ENCODE data around the gene CENPX.

CENPX gene

DNA sequence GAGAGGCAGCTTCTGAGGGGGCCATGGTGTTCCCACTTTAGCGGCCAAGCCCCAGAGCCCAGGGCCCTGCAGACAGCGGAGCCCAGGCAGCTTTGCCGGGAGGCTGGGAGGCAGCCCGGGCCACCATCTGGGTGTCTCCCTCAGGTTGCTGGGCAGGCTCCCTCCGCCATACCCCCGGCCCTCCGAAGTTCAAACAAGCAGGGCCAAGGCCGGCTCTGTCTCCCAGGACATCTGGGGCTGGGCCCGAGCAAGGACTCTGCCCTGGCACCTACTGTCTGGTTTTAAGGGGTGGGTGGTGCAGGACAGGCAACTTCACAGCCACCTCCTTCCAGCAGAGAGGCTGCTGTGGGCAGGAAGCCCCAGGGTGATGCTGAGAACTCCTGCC is 40.3 kb upstream of the CENPX start:
- TF ChIP-seq, protein P1, sequence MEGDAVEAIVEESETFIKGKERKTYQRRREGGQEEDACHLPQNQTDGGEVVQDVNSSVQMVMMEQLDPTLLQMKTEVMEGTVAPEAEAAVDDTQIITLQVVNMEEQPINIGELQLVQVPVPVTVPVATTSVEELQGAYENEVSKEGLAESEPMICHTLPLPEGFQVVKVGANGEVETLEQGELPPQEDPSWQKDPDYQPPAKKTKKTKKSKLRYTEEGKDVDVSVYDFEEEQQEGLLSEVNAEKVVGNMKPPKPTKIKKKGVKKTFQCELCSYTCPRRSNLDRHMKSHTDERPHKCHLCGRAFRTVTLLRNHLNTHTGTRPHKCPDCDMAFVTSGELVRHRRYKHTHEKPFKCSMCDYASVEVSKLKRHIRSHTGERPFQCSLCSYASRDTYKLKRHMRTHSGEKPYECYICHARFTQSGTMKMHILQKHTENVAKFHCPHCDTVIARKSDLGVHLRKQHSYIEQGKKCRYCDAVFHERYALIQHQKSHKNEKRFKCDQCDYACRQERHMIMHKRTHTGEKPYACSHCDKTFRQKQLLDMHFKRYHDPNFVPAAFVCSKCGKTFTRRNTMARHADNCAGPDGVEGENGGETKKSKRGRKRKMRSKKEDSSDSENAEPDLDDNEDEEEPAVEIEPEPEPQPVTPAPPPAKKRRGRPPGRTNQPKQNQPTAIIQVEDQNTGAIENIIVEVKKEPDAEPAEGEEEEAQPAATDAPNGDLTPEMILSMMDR (IDR thresholded peaks at IDR 0.05; ENCODE audit: low read depth, low read length), result no peak

DNA sequence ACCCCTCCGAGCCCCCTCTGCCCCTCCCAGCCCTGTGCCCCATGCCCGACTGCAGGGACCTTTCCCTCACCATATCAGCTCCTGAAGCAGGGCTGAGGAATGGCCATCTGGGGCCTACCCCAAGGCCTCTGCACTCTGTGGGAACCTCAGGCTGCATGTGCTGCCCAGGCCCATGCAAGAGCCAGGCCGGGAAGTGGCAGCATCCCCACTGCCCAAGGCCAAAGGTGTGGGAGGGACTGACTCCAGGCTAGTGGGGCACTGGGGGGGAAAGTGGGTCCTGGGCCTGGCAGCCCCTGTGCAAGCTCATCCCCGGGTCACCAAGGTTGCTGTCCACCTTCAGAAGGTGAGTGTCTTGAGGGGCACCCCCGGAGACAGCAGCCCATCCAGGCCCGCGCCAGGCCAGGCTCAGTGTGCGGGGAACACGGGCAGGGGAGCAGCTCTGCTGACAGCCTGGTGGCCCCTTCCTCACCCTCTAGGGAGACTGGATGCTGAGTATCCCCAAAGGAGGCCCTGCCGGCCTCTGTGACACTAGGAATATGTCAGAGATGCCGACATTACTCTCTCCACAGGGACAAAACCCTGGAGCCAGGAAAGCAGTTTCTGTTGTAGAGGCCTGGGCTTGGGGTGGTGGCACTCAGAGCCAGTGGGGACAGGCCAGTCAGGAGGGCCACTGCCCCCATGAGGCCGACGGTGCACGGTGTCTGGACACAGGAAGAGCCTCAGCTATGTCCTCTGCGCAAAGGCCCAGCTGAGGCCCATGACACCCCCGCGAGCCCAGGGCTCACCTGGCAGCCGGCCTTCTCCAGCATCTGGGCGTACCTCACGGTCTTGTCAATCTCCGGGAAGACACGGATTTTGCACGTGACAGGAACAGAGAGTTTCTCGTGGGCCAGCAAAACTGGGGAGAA is 39.7 kb upstream of the CENPX start:
- TF ChIP-seq, protein P1 (IDR thresholded peaks at IDR 0.05; ENCODE audit: low read depth, low read length), result no peak
- no peak for DNase-seq (ENCODE audit: extremely low read depth, low read depth)

More for the DNA sequence above, 40.3 kb upstream of the CENPX start:
- no peak for DNase-seq (ENCODE audit: extremely low read depth, low read depth)

DNA sequence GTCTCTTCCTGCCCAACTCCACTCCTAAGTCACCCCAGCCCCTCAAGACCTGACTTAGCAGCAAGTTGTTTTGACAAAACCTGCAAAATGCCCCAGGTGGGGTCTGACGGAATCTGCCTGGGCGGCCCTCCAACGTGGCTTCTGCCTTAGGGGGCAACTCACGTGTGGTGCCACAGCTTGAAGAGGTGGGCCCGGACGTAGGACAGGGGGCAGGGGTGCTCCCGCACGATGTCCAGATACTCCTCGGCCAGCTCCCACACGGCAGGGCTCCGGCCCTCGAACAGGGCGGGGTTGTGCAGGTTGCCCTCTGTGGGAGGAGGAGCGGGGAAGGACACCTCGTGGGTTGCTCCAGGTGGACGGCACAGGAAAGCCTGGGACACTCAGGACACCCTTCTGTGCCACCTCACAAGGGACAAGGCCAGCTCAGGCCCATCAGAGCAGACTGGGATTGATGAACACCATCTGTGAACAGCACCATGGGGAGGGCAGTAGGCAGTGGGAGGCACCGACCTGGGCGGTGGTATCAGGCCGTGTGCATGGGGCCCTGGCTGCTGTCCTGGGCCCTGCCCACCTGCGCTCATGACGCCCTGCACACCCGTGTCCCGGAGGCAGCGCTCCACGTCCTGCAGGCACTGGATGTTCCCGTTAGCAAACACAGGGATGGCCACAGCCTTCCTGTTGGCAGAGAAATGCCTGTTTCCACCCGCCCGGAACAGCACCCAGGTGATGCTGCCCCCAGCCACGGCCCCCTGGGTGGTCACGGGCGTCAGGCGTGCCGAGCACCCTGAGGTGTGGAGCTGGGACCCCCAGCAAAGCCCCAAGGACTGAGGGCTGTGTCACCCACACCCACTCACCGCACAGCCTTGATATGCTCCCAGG is 38.6 kb upstream of the CENPX start:
- TF ChIP-seq, protein P1 (IDR thresholded peaks at IDR 0.05; ENCODE audit: low read depth, low read length), result no peak
- no peak for DNase-seq (ENCODE audit: extremely low read depth, low read depth)

DNA sequence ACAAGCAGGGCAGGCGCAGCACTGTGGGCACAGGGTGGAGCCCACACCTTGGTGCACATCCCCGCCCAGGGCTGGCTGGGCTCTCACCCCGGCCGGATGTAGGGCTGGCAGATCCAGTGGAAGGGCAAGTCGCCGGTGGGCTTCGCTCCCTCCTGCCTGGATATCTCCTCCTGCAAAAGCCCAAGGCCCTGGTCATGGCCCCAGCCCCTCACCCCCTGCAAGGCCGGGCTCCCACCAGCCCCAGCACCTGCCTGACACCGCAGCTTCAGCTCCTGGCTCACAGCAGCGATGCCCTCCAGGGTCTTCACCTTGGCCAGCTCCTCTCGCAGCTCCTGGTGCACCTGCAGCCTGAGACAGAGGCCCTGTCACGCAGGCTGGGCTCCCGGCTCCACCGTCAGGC is 37.9 kb upstream of the CENPX start:
- DNase-seq (ENCODE audit: extremely low read depth, low read depth), result no peak
- TF ChIP-seq, protein P1 (IDR thresholded peaks at IDR 0.05; ENCODE audit: low read depth, low read length), result no peak

DNA sequence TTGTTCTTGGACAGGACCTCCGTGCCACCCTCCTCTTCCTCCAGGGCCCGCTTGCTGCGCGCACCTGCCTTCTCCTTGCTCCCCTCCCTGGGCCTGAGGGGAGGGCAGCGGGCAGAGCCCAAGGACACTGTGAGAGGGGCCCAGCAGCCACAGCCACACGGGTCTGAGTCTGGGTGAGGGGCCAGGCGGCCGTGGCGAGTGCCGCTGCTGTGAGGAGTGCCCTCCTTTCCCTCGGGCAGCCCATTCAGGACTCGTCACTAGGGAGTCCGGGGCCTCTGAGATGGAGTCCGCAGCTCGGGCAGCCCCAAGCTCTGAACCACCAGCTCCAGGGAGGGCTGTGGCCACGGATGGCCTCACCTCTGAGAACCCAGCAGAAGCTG is 37.3 kb upstream of the CENPX start:
- DNase-seq (ENCODE audit: extremely low read depth, low read depth), result no peak
- TF ChIP-seq, protein P1 (IDR thresholded peaks at IDR 0.05; ENCODE audit: low read depth, low read length), result no peak

DNA sequence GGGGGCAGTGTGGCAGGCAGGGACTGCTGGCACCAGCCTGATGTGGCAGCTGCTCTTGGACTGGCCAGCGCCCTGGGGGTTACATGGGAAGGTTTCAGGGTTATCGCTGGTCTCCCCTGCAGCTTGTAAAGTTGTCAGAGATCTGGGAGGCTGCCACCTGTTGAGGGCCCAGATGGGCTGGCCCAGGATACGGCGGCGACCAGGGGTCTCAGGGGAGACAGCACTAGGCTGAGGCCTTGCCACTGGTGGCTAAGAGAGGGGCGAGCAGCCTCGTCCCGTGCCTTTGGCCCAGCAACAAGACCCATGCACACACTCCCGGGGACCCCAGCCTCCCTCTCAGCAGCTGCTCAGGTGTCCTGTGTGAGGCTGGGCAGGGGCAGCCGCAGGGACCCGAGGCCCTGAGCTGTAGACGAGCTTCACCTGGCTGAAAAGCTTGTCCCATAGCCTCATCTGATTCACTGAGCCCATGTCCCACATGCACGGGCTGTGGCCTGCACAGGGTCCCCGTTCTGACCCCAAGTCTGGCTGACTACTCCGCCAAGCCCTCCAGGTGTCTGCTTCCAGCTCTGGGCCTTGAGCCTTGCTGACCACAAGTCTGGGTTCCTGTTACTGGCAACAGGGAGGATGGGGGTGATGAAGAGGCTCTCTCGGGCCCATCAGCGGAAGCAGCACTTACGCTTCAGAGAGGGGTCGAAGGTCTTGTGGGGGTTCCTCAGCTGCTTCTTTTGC is 36.8 kb upstream of the CENPX start:
- no peak for DNase-seq (ENCODE audit: extremely low read depth, low read depth)
- TF ChIP-seq, protein P1 (IDR thresholded peaks at IDR 0.05; ENCODE audit: low read depth, low read length), result no peak

All from AG09319 (cell line).